Measurements from ENCODE around the gene SDR42E1. TPM values are rescaled to one million over a fixed set of nuclear protein-coding genes. Genes with fewer than 3 reads are reported as not detected.

The SDR42E1 gene
- total and polyA plus RNA-seq, 9 of the 15 experiments (the other 6 are each of a cell fraction or from before 2014, with no cell fraction given), result 0.13 to 1.3 (median 0.42) TPM

DNA sequence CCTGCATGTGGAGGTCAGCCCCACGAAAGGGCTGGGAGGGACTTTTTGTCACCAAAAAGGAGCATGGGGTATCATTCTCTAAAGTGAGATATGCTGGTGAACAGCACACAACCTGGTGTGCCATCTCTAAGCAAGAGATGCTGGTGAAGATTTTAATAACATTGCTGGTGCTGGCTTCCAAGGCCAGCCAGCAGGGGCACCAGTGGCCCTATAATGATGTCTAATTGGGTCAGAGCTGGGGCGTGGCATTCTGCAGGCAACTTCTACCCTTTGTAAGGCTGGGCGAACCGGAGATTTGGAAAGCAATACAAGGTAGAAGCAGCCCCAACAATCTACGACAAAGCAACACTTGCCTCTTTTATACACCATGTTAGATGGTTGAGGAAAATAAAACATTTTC is 16.8 kb downstream of the SDR42E1 start:
- Histone ChIP-seq H3K27ac (ENCODE audit: extremely low read depth, low read depth, low read length) (no peak overlapping the region), H3K9ac (ENCODE audit: insufficient read depth in 1 of 2, low read depth in 2 of 2, low read length in 2 of 2) (no peak overlapping the region), H3K9me3 (replicated peaks; ENCODE audit: control insufficient read depth, insufficient read depth, low read depth, low read length) (no peaks in the 10 kb centered on the region), H3K4me2 (ENCODE audit: insufficient read depth, low read length) (no peak overlapping the region), H3K36me3 (ENCODE audit: control insufficient read depth, insufficient read depth, low read length) (no peaks in the 10 kb centered on the region), H3K27me3 (ENCODE audit: control insufficient read depth in 2 of 2, insufficient read depth in 2 of 2, low read length in 2 of 2) (peaks cover 0 to 10% of the 10 kb centered on the region in 2 experiments; a peak in 2 of 5 replicates), H2AFZ (ENCODE audit: low read depth, low read length) (no peak overlapping the region), H3K9me1 (ENCODE audit: control insufficient read depth, insufficient read depth, low read length) (no peaks in the 10 kb centered on the region), H3K79me2 (ENCODE audit: control insufficient read depth, insufficient read depth, low read length) (no peaks in the 10 kb centered on the region), H4K20me1 (replicated peaks; ENCODE audit: control insufficient read depth, insufficient read depth, low read length) (no peaks in the 10 kb centered on the region), H3K4me3 (no peak overlapping the region), H3K4me1 (replicated peaks in 1 of 2; ENCODE audit: control insufficient read depth in 2 of 2, insufficient read depth in 2 of 2, low read length in 2 of 2) (no peaks in the 10 kb centered on the region; a peak in 1 of 5 replicates)
- ATAC-seq (peak; percentile 88), DNase-seq (ENCODE audit: extremely low read depth in 1 of 4, low spot score in 3 of 4) (peak; percentile 21 to 42 (median 30)), FAIRE-seq (peak; percentile 69)
- in situ Hi-C loops (cut with MboI), result no loop called here
- BruUV-seq (replicated peaks), result no TSS peak
- ChIA-PET POLR2A (no interaction called here), CTCF (ENCODE audit: low intra/inter-chr PET ratio) (no interaction called here)
- 0% methylated on average over 5 of the region's 5 CpGs for WGBS (ENCODE audit: insufficient coverage, low coverage, missing lambda C conversion rate)
- TF ChIP-seq, protein P1, sequence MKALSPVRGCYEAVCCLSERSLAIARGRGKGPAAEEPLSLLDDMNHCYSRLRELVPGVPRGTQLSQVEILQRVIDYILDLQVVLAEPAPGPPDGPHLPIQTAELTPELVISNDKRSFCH (CRISPR knock-in tag; IDR thresholded peaks at IDR 0.05), result no peak
- TF ChIP-seq, protein P1 (tag; IDR thresholded peaks at IDR 0.05), result no peak
- TF ChIP-seq, protein P2, sequence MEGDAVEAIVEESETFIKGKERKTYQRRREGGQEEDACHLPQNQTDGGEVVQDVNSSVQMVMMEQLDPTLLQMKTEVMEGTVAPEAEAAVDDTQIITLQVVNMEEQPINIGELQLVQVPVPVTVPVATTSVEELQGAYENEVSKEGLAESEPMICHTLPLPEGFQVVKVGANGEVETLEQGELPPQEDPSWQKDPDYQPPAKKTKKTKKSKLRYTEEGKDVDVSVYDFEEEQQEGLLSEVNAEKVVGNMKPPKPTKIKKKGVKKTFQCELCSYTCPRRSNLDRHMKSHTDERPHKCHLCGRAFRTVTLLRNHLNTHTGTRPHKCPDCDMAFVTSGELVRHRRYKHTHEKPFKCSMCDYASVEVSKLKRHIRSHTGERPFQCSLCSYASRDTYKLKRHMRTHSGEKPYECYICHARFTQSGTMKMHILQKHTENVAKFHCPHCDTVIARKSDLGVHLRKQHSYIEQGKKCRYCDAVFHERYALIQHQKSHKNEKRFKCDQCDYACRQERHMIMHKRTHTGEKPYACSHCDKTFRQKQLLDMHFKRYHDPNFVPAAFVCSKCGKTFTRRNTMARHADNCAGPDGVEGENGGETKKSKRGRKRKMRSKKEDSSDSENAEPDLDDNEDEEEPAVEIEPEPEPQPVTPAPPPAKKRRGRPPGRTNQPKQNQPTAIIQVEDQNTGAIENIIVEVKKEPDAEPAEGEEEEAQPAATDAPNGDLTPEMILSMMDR (IDR thresholded peaks at IDR 0.05 in 2 of 3, conservative IDR thresholded peaks at IDR 0.05 in 1 of 3; ENCODE audit: insufficient read depth in 2 of 3, low read depth in 1 of 3, low read length in 3 of 3), result peak; percentile 49 to 67 (median 59)
- intact Hi-C loops (cut with micrococcal nuclease), result no loop called here
